ENCODE results near the gene C5AR2.
"Not testable (repeated sequence)": the region's sequence is repeated elsewhere in the genome, so short reads cannot be mapped to it uniquely, and the experiment has no call there.

C5AR2 gene

DNA sequence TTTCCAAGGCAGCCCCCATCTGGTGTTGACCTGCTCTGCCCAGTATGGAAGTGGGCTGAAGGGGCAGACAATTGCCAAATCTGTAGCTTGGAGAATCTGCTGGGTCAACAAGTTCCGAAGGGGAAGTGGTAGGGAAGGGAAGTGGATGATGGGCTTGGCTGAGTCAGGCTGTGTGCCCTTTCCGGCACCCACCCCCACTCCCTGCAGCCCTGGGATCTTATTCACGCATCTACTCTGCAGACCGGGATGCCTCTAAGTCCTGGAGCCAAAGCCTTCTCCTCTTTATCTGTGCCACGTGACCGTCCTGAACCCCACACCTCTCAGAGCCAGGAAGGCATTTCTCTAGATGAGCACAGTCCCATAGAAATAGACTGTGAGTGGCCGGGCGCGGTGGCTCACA, 7.5 kb upstream of the C5AR2 start:
- no peak for DNase-seq

DNA sequence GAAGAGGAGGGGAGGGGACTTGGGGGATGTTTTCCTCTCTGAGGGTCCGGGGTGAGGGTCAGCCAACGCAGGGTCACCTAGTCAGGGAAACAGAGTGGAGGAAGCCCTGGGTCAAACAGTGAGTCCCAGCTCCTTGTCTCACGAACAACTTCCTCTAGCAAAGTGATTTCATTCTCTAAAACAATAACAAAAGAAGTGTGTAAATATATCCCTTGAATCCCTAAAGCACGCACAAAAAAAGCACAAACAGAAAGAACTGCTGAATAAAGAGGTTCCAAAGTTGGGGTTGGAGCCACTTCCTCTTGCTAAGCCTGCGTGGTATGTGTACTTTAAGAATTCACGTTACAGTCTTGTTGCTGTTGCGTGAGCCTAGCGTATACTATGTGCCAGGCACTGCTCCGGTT, 1.5 kb upstream of the C5AR2 start:
- DNase-seq: no peak

DNA sequence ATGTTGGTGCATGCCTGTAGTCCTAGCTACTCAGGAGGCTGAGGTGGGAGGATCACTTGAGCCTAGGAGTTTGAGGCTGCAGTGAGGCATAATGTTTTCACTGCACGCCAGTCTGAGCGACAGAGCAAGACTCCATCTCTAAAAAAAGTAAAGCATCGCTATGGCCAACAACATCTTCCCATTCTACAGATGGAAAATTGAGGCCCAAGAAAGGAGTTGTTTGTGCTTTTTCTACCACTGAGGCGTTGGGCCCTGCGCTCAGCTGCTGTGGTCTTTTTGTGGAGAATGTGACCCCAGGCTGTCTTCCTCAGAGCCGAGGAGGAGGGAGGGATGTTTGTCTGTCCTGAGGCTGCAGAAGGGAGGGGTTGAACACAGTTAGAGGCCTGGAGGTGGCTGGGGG, 485 bp upstream of the C5AR2 start:
- no peak for DNase-seq

DNA sequence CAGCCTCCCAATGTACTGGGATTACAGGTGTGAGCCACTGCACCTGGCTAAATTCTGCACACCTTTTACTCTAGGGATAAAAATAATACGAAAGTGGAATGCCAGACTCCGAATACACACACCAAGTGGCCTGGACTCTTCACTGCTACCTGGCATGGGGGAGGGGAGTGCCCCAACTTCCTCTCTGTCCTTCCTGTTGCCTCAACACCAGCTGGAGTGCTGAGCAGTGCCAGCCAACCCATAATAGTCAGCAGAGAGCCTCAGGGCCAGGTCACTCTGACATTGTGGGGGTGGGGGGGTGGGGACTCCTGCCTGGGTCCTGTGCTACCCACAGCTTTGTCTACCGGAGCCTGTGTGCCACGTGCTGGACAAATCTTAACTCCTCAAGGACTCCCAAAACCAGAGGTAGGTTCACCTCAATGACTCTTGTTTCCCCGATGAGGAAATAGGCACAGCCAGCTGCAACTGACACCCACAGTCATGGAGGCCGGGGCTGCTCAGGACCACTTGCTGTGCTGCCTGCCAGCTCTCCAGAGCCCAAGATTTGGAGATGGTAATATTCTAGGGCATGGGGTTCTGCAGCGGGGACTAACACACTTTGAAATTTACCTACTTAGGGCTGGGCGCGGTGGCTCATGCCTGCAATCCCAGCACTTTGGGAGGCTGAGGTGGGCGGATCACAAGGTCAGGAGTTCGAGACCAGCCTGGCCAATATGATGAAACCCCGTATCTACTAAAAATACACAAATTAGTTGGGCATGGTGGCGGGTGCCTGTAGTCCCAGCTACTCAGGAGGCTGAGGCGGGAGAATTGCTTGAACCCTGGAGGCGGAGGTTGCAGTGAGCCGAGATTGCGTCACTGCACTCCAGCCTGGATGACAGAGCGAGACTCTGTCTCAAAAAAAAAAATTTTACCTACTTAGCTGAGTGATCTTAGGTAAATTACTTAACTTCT, 5.1 kb downstream of the C5AR2 start:
- DNase-seq: not testable (repeated sequence)

DNA sequence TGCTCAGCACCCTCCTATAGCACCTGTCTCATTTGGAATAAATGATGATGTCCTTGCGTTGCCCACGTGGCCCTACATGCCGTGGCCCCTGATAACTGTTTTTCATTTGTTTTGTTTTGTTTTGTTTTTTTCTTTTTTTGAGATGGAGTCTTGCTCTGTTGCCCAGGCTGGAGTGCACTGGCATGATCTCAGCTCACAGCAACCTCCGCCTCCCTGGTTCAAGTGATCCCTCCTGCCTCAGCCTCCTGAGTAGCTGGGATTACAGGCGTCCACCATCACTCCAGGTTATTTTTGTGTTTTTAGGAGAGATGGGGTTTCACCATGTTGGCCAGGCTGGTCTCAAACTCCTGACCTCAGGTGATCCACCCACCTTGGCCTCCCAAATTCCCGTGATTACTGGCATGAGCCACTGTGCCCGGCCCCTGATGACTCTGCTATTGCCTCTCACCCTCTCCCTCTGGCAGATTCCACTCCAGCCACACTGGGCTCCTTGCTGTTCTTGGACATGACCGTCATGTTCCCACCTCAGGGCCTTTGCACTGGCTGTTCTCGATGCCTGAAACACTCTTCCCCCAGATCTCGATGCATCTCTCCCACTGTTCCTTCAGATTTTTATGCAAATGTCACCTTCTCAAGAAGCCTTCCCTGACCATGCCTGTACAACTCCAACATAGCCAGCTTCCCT, 7.4 kb downstream of the C5AR2 start:
- DNase-seq: no peak

DNA sequence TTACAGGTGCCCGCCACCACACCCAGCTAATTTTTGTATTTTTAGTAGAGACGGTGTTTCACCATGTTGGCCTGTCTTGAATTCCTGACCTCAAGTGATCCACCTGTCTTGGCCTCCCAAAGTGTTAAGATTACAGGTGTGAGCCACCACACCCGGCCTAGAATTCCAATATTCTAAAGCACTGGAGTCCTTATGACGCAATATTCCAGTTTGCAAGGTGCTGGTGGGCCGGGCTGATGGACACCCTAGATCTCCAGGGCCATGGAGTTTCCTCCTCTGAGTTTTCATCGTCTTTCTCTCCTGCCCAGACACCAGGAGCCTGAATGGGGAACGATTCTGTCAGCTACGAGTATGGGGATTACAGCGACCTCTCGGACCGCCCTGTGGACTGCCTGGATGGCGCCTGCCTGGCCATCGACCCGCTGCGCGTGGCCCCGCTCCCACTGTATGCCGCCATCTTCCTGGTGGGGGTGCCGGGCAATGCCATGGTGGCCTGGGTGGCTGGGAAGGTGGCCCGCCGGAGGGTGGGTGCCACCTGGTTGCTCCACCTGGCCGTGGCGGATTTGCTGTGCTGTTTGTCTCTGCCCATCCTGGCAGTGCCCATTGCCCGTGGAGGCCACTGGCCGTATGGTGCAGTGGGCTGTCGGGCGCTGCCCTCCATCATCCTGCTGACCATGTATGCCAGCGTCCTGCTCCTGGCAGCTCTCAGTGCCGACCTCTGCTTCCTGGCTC, 8.7 kb downstream of the C5AR2 start:
- no peak for DNase-seq

DNA sequence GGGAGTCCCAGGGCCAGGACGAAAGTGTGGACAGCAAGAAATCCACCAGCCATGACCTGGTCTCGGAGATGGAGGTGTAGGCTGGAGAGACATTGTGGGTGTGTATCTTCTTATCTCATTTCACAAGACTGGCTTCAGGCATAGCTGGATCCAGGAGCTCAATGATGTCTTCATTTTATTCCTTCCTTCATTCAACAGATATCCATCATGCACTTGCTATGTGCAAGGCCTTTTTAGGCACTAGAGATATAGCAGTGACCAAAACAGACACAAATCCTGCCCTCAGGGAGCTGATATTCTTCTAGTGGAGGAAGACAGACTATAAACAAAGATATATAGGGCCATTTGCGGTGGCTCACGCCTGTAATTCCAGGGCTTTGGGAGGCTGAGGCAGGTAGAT, 9.8 kb downstream of the C5AR2 start:
- no peak for DNase-seq

DNA sequence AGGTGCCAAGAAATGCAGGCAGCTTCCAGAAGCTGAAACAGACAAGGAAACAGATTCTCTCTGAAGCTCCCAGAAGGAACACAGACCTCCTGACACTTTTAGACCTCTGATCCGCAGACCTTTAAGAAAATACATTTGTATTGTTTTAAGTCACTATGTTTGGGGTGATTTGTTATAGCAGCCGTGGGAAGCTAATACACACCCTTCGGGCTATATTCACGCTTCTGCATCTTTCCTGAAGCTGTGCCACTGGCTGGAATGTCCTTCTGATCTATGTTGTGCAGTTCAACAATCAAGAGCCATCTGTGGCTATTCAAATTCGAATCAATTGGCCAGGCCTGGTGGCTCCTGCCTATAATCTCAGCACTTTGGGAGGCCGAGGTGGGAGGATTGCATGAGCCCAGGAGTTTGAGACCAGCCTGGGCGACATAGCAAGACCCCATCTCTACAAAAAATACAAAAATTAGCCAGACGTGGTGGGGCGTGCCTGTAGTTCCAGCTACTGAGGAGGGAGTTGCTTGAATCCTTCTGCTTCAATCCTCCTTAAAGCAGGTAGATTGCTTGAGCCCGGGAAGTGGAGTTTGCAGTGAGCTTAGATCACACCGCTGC, 11.3 kb downstream of the C5AR2 start:
- DNase-seq: no peak

DNA sequence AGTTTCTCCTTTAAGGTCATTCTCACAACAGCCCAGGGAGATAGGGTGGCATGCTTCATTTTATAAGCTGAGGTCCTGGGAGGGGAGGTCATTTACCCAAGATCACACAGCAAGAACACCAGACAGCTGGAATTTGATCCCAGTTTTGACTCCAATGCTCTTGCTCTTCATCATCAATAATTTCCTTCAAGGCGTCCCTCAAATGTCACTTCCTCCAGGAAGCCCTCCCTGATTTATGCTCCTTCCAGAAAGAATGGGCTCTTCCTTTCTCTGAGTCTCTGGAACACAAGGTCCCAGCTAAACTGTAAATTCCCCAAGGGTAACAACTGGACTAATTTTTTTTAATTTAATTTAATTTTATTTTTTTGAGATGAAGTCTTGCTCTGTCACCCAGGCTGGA, 12.4 kb downstream of the C5AR2 start:
- DNase-seq: no peak

DNA sequence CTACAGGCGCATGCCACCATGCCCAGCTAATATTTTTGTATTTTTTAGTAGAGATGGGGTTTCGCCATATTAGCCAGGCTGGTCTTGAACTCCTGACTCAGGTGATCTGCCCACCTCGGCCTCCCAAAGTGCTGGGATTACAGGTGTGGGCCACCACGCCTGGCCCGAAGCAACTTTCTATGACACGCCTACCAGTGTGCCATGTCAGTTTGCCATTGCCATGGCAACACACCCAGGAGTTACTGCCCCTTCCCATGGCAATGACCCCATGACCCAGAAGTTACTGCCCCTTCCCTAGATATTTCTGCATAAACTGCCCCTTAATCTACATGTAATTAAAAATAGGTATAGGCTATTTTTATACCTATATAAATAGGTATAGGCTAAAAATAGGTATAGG, 14.0 kb downstream of the C5AR2 start:
- DNase-seq: not testable (repeated sequence)

DNA sequence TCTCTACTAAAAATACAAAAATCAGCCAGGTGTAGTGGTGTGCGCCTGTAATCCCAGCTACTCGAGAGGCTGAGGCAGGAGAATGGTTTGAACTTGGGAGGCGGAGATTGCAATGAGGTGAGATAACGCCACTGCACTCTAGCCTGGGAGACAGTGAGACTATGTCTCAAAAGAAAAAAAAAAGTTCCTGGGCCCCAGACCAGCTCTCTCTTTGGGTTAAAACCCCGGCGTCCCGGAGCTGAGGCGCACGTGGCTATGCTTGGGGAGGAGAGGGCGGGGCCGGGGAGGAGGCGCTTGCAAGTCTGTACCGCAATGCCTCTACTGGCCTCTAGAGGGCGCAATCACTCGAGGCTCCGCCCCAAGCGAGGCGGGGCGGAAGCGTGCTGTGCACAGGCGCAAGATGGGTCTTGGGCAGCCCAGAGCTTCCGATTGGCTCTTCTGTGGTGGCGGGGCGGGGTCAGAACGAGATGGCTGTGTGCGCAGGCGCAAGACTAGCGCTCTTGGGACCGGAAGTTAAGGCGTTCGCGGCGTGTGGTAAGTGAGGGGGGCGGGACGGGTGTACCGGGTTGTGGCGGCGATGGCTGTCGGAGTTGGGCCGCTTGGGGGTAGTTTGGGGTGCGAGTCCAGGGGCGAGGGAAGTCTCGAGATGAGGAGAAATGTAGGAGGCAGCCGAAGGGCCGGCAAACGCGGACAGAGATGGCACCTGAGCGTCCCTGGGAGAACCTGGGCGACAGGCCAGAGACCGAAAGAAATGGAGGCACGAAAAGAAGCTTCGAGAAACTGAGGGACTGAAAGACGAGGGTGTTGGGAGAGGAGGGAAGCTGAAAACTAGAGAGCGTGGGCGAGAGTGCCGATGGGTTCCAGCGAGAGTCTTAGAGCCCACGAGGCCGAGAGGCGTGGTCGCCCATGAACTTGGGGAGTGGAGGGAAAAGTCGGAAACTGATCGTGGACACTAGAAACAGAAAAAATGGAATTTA, 17.1 kb downstream of the C5AR2 start, which contains the start of gene DHX34:
Gene DHX34, plus strand, starts transcription at position 497 of the 977 bp plus-strand sequence. CDS start 3,716 bp downstream, outside the sequence.
- peak; percentile 99 for DNase-seq

DNA sequence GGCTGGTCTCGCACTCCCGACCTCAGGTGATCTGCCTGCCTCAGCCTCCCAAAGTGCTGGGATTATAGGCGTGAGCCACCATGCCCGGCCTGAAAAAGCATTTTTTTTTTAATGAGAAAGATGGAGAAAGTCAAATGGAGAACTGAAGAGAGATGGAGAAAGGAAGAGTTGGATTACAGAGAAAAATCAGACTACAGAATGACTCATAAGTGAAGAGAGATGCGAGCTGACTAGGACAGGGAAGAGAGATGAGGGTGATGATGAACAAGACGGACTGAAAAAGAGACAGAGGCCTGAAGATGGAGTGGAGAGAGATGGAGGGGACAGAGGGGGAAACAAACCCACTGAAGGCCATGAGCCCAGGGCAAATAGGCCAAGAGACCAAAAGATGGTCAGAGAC, 18.7 kb downstream of the C5AR2 start:
- DNase-seq: no peak

DNA sequence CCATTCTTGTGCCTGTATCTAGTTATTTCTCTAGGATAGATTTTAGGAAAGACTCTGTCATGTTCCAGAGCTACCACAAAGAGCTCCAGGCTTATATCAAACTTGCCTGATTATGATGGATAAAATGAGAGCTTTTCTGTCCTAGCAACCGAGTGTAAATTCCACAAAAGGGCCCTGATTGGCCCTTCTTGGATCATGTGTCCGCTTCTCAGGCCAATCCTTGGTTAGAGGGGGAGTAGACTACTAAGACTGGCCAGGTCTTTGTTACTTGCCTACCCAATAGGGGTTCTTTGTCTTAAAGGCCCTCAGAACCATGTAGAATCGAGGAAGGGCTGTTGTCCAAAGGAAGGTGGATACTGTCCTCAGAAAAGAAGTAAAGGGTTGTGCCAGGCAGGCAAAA, 19.6 kb downstream of the C5AR2 start:
- no peak for DNase-seq

DNA sequence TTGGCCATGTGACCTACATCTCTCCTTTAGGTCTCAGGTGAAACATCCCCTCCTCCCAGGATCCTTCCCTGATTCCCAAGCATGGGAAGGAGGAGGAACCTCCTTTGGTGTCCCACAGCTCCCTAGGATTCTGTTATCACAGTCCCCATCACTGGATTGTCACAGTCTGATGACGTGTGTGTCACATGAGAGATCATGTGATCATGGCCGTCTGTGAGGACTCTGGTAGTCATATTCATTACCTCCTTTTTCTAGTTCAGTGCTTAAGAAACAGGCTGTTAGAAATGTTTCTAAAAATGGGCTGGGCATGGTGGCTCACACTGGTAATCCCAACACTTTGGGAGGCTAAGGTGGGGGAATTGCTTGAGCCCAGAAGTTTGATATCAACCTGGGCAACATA, 20.1 kb downstream of the C5AR2 start:
- no peak for DNase-seq

DNA sequence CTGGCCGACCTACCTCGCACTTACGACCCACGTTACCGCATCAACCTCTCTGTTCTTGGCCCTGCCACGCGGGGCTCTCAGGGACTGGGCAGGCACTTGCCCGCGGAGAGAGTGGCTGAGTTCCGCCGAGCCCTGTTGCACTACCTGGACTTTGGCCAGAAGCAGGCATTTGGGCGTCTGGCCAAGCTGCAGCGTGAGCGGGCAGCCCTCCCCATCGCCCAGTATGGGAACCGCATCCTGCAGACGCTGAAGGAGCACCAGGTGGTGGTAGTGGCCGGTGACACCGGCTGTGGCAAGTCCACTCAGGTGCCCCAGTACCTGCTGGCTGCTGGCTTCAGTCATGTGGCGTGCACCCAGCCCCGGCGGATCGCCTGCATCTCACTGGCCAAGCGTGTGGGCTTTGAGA, 21.3 kb downstream of the C5AR2 start:
- DNase-seq: no peak

DNA sequence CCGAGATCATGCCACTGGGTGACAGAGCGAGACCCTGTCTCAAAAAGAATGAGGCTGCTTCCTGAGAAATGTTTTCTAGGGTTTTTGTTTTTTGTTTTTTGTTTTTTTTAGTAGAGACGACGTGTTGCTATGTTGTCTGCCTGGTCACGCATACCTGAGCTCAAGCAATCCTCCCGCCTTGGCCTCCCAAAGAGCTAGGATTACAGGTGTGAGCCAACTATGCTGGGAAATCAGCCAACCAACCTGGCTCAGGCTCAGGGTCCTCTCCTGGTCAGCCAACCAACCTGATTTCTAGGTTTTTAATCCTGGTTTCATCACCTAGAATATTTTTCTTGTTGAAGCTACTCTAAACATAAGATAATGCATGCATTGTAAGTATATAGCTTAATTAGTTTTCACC, 24.9 kb downstream of the C5AR2 start:
- no peak for DNase-seq

DNA sequence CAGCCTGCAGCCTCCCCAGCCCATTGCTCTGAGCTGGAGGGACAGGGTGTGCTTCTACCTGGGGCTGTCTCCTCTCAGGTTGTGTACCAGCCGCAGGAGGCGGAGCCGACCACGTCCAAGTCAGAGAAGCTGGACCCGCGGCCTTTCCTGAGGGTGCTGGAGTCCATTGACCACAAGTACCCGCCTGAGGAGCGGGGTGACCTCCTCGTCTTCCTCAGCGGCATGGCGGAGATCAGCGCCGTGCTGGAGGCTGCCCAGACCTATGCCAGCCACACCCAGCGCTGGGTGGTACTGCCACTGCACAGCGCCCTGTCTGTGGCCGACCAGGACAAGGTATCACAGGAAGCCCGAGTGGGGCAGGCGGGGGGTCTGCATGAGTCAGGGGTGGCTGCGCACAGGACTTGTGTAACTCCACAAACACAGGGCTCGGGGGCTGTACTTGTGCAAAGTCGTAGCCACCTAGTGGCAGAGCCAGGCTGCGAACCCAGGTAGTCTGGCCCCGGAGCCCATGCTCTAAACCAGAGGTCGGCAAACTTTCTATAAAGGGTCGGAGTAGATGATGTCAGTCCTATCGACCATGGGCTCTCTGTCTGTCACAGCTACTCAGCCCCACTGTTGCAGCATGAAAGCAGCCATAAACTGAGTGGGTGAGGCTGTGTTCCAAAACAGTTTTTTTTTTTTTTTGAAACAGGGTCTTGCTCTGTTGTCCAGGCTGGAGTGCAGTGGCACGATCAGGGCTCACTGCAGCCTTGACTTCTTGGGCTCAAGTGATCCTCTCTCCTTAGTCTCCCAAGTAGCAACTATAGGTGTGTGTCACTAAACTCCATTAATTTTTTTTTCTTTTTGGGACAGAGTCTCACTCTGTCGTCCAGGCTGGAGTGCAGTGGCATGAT, 26.1 kb downstream of the C5AR2 start:
- DNase-seq: no peak

DNA sequence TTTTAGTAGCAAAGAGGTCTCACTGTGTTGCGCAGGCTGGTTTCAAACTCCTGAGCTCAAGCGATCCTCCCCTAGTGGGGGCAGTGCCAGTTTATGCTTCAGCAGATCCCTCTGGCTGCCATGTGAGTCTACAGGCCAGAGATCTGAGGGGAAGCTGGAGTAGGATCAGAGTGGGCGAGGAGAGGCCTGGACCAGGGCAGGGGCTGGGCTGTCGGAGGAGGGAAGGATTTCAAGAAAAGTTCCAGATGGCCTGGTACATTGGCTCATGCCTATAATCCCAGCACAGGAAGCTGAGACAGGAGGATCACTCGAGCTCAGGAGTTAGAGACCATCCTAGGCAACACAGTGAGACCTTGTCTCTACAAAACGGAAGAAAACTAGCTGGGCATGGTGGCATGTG, 27.0 kb downstream of the C5AR2 start:
- no peak for DNase-seq

DNA sequence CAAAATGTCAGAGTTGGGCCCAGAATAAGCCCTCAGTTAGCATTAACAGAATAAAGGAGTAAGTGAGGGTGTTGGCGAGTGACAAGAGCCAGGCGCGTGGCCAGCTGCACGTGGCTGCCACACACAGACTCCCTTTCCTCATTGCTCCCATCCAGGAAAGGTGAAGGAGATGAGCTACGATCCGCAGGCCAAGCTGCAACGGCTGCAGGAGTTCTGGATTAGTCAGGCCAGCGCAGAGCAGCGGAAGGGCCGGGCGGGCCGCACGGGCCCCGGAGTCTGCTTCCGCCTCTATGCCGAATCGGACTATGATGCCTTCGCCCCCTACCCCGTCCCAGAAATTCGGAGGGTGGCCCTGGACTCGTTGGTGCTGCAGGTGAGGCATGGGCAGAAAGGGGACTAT, 30.3 kb downstream of the C5AR2 start:
- no peak for DNase-seq

DNA sequence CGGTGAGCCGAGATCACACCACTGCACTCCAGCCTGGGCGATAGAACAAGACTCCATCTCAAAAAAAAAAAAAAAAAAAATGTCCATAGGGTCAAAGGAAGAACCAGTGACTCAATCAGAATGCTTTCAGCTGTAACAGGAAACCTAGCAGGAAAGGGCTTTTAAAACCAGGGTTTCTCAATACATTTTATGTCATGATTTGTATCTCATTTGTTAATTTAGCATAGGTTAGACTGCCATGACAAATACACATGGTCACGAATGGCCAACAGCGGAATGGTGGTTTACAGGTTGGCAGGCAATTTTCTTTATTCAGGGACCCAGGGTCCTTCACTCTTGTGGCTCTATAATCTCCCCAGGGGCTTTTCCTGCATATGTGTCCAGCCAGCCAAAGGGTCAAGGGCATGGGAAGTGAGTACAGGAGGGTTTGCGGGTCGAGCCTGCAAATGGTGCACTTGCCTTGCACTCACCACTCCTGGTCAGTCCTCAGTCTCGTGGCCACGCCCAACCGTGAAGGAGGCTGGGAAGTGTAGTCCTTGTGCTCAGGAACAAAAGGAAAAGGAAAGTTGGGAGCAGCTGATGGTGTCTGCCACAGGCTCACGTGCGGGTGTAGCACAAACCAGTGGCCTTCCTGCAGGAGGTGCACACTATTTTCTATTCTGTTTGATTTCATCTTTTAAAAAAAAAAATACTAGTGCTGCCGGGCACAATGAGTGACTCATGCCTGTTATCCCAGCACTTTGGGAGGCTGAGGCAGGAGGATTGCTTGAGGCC, 32.0 kb downstream of the C5AR2 start:
- no peak for DNase-seq
